H1 (cell line): ENCODE measurements around the gene SEMA3A. TPM values are rescaled to one million over a fixed set of nuclear protein-coding genes. Genes with fewer than 3 reads are reported as not detected.

ENCODE experiments used
- CTCF ChIA-PET: fragments of 300-600 bp; sonication (Branson Sonifier 250); formaldehyde crosslinking; loops from one replicate; lab custom pipeline; 2021; ENCODE audit not compliant: partially characterized antibody; lab: Charles Lee
- POLR2A ChIA-PET: fragments of 300-600 bp; sonication (Branson Sonifier 250); formaldehyde crosslinking; loops from one replicate; lab custom pipeline; 2021; ENCODE audit warnings: inconsistent platforms; ENCODE audit not compliant: partially characterized antibody; lab: Charles Lee
- DNase-seq, 2 experiments: peaks; one replicate each; pipeline versions ENCODE4 v3.0.0 to v3.0.0-alpha.2; 2010 to 2022; ENCODE audit warnings: low spot score in 2 of 2, low read depth in 1 of 2, mixed read lengths in 1 of 2
- FAIRE-seq: peaks from 2 replicates; lab custom pipeline; 2011; peaks lifted over from hg19 to GRCh38; lab: Jason Lieb, UNC
- H2AFZ ChIP-seq: 2 replicates; pipeline ENCODE4 v1.8.1; 2012; ENCODE audit warnings: low read length, inconsistent platforms
- H2AK5ac ChIP-seq: 2 replicates; pipeline ENCODE4 v1.6.1; 2013; ENCODE audit warnings: low read depth, low read length
- H2BK120ac ChIP-seq: replicated peaks from 2 replicates; pipeline ENCODE3; 2013; ENCODE audit warnings: low read depth, low read length, inconsistent platforms
- H2BK12ac ChIP-seq: 2 replicates; pipeline ENCODE4 v1.6.1; 2013; ENCODE audit warnings: low read depth, low read length
- H2BK15ac ChIP-seq: 2 replicates; pipeline ENCODE4 v1.6.1; 2013; ENCODE audit warnings: low read length
- H2BK20ac ChIP-seq: 2 replicates; pipeline ENCODE4 v1.6.1; 2013; ENCODE audit warnings: low read length
- H2BK5ac ChIP-seq: 2 replicates; pipeline ENCODE4 v1.6.1; 2013; ENCODE audit warnings: low read depth, low read length
- H3K14ac ChIP-seq: 2 replicates; pipeline ENCODE4 v1.6.1; 2013; ENCODE audit warnings: inconsistent platforms; ENCODE audit not compliant: insufficient read length
- H3K18ac ChIP-seq: 2 replicates; pipeline ENCODE4 v1.6.1; 2013; ENCODE audit warnings: low read length; ENCODE audit errors: extremely low read depth
- H3K23ac ChIP-seq: 2 replicates; pipeline ENCODE4 v1.6.1; 2013; ENCODE audit warnings: inconsistent platforms; ENCODE audit not compliant: insufficient read length
- H3K23me2 ChIP-seq: 2 replicates; pipeline ENCODE4 v1.6.1; 2013; ENCODE audit warnings: low read depth, low read length
- H3K27ac ChIP-seq: 2 replicates; pipeline ENCODE4 v1.6.1; 2011; ENCODE audit warnings: low read depth, low read length, inconsistent platforms
- H3K27me3 ChIP-seq, 4 experiments: replicated peaks in 1 of 4; 1 replicate in 1 of 4; 2 replicates in 3 of 4; pipeline versions ENCODE4 v1.6.1 to v1.8.1; 2011 to 2013; ENCODE audit warnings: low read length in 3 of 4, mild to moderate bottlenecking in 3 of 4, inconsistent platforms in 2 of 4, mixed read lengths in 2 of 4, moderate library complexity in 1 of 4; ENCODE audit not compliant: control insufficient read depth in 3 of 4, insufficient read depth in 3 of 4; ENCODE audit errors: extremely low read depth in 1 of 4
- H3K36me3 ChIP-seq, 4 experiments: 2 replicates each; pipeline versions ENCODE4 v1.6.1 to v1.8.1; 2011 to 2013; ENCODE audit warnings: mild to moderate bottlenecking in 4 of 4, low read length in 3 of 4, moderate library complexity in 2 of 4, control low read depth in 1 of 4, inconsistent platforms in 1 of 4; ENCODE audit not compliant: insufficient read depth in 4 of 4, control insufficient read depth in 2 of 4
- H3K4ac ChIP-seq: replicated peaks from 2 replicates; pipeline ENCODE3; 2013; ENCODE audit warnings: low read length, low read depth, mixed read lengths, inconsistent platforms; ENCODE audit not compliant: insufficient read length
- H3K4me1 ChIP-seq, 4 experiments: replicated peaks in 1 of 4; 1 replicate in 1 of 4; 2 replicates in 3 of 4; pipeline versions ENCODE4 v1.6.1 to v1.8.1; 2011 to 2013; ENCODE audit warnings: low read length in 3 of 4, inconsistent platforms in 2 of 4, mixed read lengths in 1 of 4; ENCODE audit not compliant: insufficient read depth in 4 of 4, control insufficient read depth in 3 of 4
- H3K4me2 ChIP-seq, 2 experiments: 2 replicates each; pipeline versions ENCODE4 v1.6.1 to v1.8.1; 2011 to 2013; ENCODE audit warnings: low read depth in 2 of 2, low read length in 2 of 2, control low read depth in 1 of 2, inconsistent platforms in 1 of 2, mild to moderate bottlenecking in 1 of 2; ENCODE audit not compliant: insufficient read depth in 1 of 2
- H3K4me3 ChIP-seq, 4 experiments: fragments of 200-600, 300-600 bp in 1 of 4; sonication (generic), shearing (Covaris generic), sonication (Bioruptor Twin) in 1 of 4; 2 replicates each; pipeline versions ENCODE4 v1.5.1 to v1.8.1; 2011 to 2016; ENCODE audit warnings: low read length in 4 of 4, low read depth in 3 of 4, control low read depth in 2 of 4, inconsistent platforms in 2 of 4, mild to moderate bottlenecking in 2 of 4, mixed read lengths in 1 of 4, moderate library complexity in 1 of 4; ENCODE audit not compliant: insufficient read depth in 2 of 4; ENCODE audit errors: extremely low read depth in 1 of 4
- H3K56ac ChIP-seq: replicated peaks from 2 replicates; pipeline ENCODE3; 2013; ENCODE audit warnings: low read depth, mild to moderate bottlenecking, mixed read lengths, low read length, inconsistent platforms; ENCODE audit not compliant: insufficient read length
- H3K79me1 ChIP-seq: 2 replicates; pipeline ENCODE4 v1.6.1; 2013; ENCODE audit warnings: low read depth, low read length, control low read depth
- H3K79me2 ChIP-seq, 2 experiments: 2 replicates each; pipeline versions ENCODE4 v1.6.1 to v1.8.1; 2012 to 2013; ENCODE audit warnings: low read length in 2 of 2, mild to moderate bottlenecking in 2 of 2, inconsistent platforms in 1 of 2; ENCODE audit not compliant: insufficient read depth in 2 of 2, control insufficient read depth in 1 of 2
- H3K9ac ChIP-seq, 4 experiments: replicated peaks in 1 of 4; 1 replicate in 1 of 4; 2 replicates in 3 of 4; pipeline versions ENCODE4 v1.6.1 to v1.8.1; 2011 to 2013; ENCODE audit warnings: low read depth in 3 of 4, low read length in 3 of 4, control low read depth in 2 of 4, mild to moderate bottlenecking in 2 of 4, moderate library complexity in 2 of 4, inconsistent platforms in 1 of 4; ENCODE audit errors: extremely low read depth in 1 of 4
- H3K9me3 ChIP-seq, 2 experiments: 2 replicates each; pipeline versions ENCODE4 v1.6.1 to v1.8.1; 2012 to 2013; ENCODE audit warnings: mild to moderate bottlenecking in 2 of 2, moderate library complexity in 2 of 2, control low read depth in 1 of 2, inconsistent platforms in 1 of 2, low read depth in 1 of 2, low read length in 1 of 2, mixed read lengths in 1 of 2; ENCODE audit not compliant: insufficient read depth in 2 of 2
- H4K20me1 ChIP-seq, 2 experiments: replicated peaks in 1 of 2; 2 replicates each; pipeline versions ENCODE3 to v1.8.1; 2011 to 2013; ENCODE audit warnings: inconsistent platforms in 2 of 2, low read length in 2 of 2, mild to moderate bottlenecking in 1 of 2; ENCODE audit not compliant: insufficient read depth in 2 of 2, control insufficient read depth in 1 of 2
- H4K5ac ChIP-seq: 2 replicates; pipeline ENCODE4 v1.6.1; 2013; ENCODE audit warnings: low read length, low read depth, mixed read lengths, inconsistent platforms; ENCODE audit not compliant: insufficient read length
- H4K8ac ChIP-seq: 2 replicates; pipeline ENCODE4 v1.8.0; 2013; ENCODE audit warnings: mild to moderate bottlenecking, moderate library complexity, low read length, inconsistent platforms; ENCODE audit not compliant: insufficient read depth; ENCODE audit errors: extremely low read depth
- H4K91ac ChIP-seq: replicated peaks from 2 replicates; pipeline ENCODE3; 2013; ENCODE audit warnings: low read length, mixed read lengths, inconsistent platforms; ENCODE audit not compliant: insufficient read length
- BCL11A ChIP-seq, 2 experiments: IDR thresholded peaks; one replicate each; pipeline ENCODE4 v1.6.1; 2011; ENCODE audit warnings: low read depth in 2 of 2, low read length in 2 of 2, mild to moderate bottlenecking in 2 of 2
- CREB1 ChIP-seq: IDR thresholded peaks from 2 replicates; pipeline ENCODE4 v1.6.1; 2012; ENCODE audit warnings: inconsistent platforms
- KDM1A ChIP-seq: fragments of 200-600, 300-600 bp; sonication (generic); IDR thresholded peaks from 2 replicates; pipeline ENCODE4 v1.7.1; 2016; ENCODE audit warnings: mild to moderate bottlenecking, low read length, borderline replicate concordance
- NANOG ChIP-seq: IDR thresholded peaks from 2 replicates; pipeline ENCODE4 v1.6.1; 2011; ENCODE audit warnings: low read length, low read depth, mild to moderate bottlenecking, inconsistent platforms; ENCODE audit not compliant: insufficient read depth, poor library complexity, severe bottlenecking
- POLR2A ChIP-seq, 2 experiments: IDR thresholded peaks; 1 replicate in 1 of 2; 2 replicates in 1 of 2; pipeline ENCODE4 v1.6.1; 2011; ENCODE audit warnings: low read depth in 2 of 2, low read length in 2 of 2, mild to moderate bottlenecking in 2 of 2; ENCODE audit errors: control extremely low read depth in 1 of 2
- POLR2AphosphoS5 ChIP-seq: IDR thresholded peaks from 2 replicates; pipeline ENCODE4 v1.6.1; 2011; ENCODE audit warnings: low read depth, low read length
- RBBP5 ChIP-seq: IDR thresholded peaks from 2 replicates; pipeline ENCODE4 v1.7.1; 2012; ENCODE audit warnings: low read depth, mild to moderate bottlenecking, inconsistent platforms, low read length, moderate library complexity, borderline replicate concordance
- RFX5 ChIP-seq: IDR thresholded peaks from 2 replicates; pipeline ENCODE4 v1.6.1; 2011; ENCODE audit warnings: low read depth, low read length, improper control_type of control experiment, borderline replicate concordance
- RXRA ChIP-seq: IDR thresholded peaks from 2 replicates; pipeline ENCODE4 v1.6.1; 2011; ENCODE audit warnings: low read depth, mild to moderate bottlenecking, low read length, moderate library complexity; ENCODE audit not compliant: insufficient read depth
- SRF ChIP-seq: IDR thresholded peaks from 2 replicates; pipeline ENCODE4 v1.6.1; 2011; ENCODE audit warnings: mild to moderate bottlenecking, low read depth, low read length, moderate library complexity
- TAF1 ChIP-seq: IDR thresholded peaks from 2 replicates; pipeline ENCODE4 v1.6.1; 2011; ENCODE audit warnings: mild to moderate bottlenecking, low read depth, low read length
- TCF12 ChIP-seq: IDR thresholded peaks from 2 replicates; pipeline ENCODE4 v1.6.1; 2011; ENCODE audit warnings: low read depth, mild to moderate bottlenecking, low read length
- USF2 ChIP-seq: IDR thresholded peaks from 2 replicates; pipeline ENCODE4 v1.6.1; 2011; ENCODE audit warnings: low read length, improper control_type of control experiment
- WGBS, 2 experiments: shearing (Covaris generic) in 1 of 2; methylation state at CpG; one replicate each; pipeline versions ENCODE4 v1.1.6 to v1.1.7; 2013 to 2015; ENCODE audit warnings: low lambda C conversion rate in 2 of 2, mixed read lengths in 2 of 2, inconsistent platforms in 1 of 2, low coverage in 1 of 2, missing lambda C conversion rate in 1 of 2; ENCODE audit not compliant: insufficient replicate concordance in 2 of 2, insufficient coverage in 1 of 2, insufficient read length in 1 of 2; ENCODE audit errors: extremely low coverage in 1 of 2, missing lambda C conversion rate in 1 of 2; 5-methylcytosine and 5-hydroxymethylcytosine counted together
- polyA plus RNA-seq, 7 experiments: library from polyadenylated mRNA; depleted of rRNA in 3 of 7; stranded (reverse) in 5 of 7; unstranded in 2 of 7; fragments of >200 nt in 5 of 7; fragments of 200-250 nt in 2 of 7; gene quantifications; 1 replicate in 5 of 7; 2 replicates in 1 of 7; 4 replicates in 1 of 7; pipeline versions ENCODE4 v1.2.1 to v1.2.3, GENCODE V29; 2011 to 2013; ENCODE audit warnings: missing spikeins in 2 of 7, mixed read lengths in 2 of 7
- total RNA-seq: library from RNA; stranded (reverse); fragmentation: NEBNext Ultra II Directional; extraction: Animal tissue kit (Norgen Biotek cat#: 25700); gene quantifications from 2 replicates; pipeline ENCODE4 v1.2.1, GENCODE V29; 2021

SEMA3A gene
- total and polyA plus RNA-seq, 2 of the 8 experiments (the other 6 are each of a cell fraction or from before 2014, with no cell fraction given) = 8.1 to 45.9 TPM

GRCh38 chr7:84237533-84238173 is 43.1 kb upstream of the SEMA3A start:
- Histone ChIP-seq H2BK15ac (no peak overlapping the region), H3K79me2 (no peaks in the 10 kb centered on the region), H3K9me3 (0 out of 4 replicates have a peak, but pooled peaks cover 0 to 4% of the 10 kb centered on the region in 2 experiments), H3K23me2 (no peaks in the 10 kb centered on the region), H3K36me3 (no peaks in the 10 kb centered on the region), H3K27me3 (no peaks in the 10 kb centered on the region), H4K5ac (no peak overlapping the region), H3K4ac (no peak overlapping the region), H4K91ac (no peak overlapping the region), H3K23ac (no peak overlapping the region), H2AK5ac (no peak overlapping the region), H3K14ac (no peak overlapping the region), H3K4me3 (no peak overlapping the region), H3K79me1 (no peaks in the 10 kb centered on the region), H3K27ac (no peak overlapping the region), H2BK12ac (no peak overlapping the region), H2BK120ac (no peak overlapping the region), H2BK5ac (no peak overlapping the region), H3K4me1 (no peaks in the 10 kb centered on the region), H2BK20ac (no peak overlapping the region), H3K56ac (no peak overlapping the region), H3K18ac (no peak overlapping the region), H3K9ac (no peak overlapping the region), H4K8ac (no peak overlapping the region), H3K4me2 (no peak overlapping the region), H4K20me1 (no peaks in the 10 kb centered on the region), H2AFZ (no peak overlapping the region)
- DNase-seq (no peak), FAIRE-seq (no peak)
- POLR2A ChIA-PET = no interaction called here
- CTCF ChIA-PET = interaction anchor here (0.6 to 0.7 kb wide), 2 partner anchors 911 to 1041 kb away, joined by 3 read pairs; no protein-coding TSS in a partner anchor
- 93% methylated on average over 1 of the region's 1 CpG; no CpG with 5 or more reads in 1 of the 2 experiments for WGBS, 2 experiments
- TF ChIP-seq POLR2AphosphoS5 (no peak), POLR2A (IDR thresholded peaks at IDR 0.05; ENCODE audit: control extremely low read depth in 1 of 2, low read depth in 2 of 2, low read length in 2 of 2) (no peak), RXRA (no peak), TCF12 (no peak), RFX5 (no peak), BCL11A (IDR thresholded peaks at IDR 0.05; ENCODE audit: low read depth in 2 of 2, low read length in 2 of 2) (no peak), KDM1A (no peak), TAF1 (no peak), NANOG (no peak), USF2 (no peak), CREB1 (no peak), SRF (no peak), RBBP5 (no peak)
